T follicular helper cell (primary cell): Measurements from ENCODE around the gene ITPKB.
"Not testable (repeated sequence)": the region's sequence is repeated elsewhere in the genome, so short reads cannot be mapped to it uniquely, and the experiment has no call there.

Experiments used
- DNase-seq: peaks from one replicate; pipeline ENCODE4 v3.0.0-alpha.2; 2020; ENCODE audit warnings: low read depth

ITPKB gene

DNA sequence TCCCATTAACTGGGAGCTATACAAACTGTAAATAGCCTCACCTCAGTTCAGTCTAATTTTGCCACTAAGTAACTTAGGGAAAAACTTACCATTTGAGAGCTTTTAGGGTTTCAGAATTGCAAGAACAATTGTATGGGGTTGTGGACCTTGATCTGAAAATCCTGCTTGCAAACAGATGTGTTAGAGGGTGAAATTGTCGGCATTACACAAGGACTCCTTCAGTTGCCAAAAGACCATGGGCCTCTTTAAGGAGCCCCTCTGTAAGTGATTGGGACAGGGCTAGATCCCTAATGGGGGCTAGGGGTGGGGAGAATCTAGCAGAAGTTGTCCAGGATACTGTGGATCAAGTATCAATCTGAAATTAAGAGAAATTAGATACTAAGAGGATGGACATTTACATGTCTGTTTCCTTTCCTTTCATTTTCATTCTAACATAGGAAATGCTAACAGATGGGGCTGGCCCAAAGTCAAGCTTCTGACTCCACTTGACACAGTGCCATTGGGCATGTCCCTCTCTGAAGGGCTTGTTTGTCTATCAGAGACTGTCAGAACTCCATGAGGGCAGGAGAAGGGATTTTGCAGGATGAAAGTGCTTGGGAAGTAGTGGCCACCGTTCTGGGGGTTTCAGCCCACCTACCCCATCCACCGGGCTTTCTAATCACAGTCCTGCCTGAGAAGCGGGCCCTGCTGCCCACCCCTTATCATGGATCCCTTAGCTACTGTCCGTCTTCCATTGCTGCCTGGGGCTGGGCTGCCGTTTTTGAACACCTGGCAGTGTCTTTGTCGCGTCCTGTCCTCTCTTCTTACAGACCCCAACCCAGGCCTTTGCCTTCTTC is 135.8 kb downstream of the ITPKB start:
- no peak for DNase-seq

DNA sequence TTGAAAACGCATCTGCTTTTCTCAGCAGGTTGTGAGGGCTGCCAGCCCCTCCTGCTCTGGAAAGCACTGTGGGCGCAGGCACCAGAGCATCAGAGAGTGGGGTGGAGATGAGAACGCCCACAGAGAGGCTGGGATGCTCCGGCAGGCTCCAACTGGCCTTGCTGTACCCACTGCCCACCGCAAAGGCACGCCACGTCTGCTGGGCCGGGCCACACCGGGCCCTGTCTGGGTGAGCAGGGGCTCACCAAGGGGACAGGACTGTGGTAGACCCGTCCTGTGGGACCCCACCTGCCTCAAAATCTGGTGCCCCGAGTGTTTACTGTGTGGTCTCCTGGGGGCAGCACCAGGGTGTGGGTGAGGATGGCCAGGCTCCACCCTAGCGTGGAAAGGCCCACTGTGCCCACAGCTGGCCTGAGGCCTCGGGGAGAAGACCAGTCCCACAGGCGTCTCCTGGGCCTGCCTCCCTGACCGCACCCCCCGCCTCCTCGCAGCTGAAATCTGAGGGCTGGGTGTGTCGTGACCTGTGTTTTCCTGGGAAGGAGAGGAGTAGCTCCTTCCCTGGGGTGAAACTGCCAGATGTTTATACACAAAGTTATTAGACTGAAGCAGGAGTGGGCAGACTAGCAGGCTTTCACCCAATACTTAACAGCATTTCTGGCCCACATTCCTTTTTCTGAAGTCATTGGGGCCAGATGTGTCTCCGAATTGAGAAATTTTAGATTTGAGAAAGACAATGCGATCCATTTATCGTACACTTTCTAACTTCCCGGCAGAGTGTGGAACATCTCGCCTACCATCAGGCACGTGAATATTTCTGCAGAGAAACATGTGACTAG is 136.7 kb downstream of the ITPKB start:
- no peak for DNase-seq

DNA sequence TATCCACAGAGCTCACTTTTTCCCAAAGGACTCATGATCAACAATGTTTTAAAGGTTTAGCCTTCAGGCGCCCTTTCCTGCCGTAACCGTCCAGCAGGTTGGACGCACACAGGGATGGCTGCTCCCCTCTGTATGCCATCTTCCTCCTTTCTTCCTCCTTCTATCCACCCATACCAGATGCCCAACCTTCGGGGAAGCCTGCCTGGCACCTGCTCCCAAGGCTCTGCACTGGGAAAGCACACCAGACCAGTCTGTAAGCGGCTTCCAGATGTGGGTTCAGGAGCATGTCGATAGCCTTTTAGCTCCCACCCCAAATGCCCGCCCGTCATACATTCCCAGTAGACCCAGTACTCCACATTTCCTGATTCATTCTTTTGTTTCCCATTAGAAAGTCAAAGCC is 137.6 kb downstream of the ITPKB start:
- no peak for DNase-seq

DNA sequence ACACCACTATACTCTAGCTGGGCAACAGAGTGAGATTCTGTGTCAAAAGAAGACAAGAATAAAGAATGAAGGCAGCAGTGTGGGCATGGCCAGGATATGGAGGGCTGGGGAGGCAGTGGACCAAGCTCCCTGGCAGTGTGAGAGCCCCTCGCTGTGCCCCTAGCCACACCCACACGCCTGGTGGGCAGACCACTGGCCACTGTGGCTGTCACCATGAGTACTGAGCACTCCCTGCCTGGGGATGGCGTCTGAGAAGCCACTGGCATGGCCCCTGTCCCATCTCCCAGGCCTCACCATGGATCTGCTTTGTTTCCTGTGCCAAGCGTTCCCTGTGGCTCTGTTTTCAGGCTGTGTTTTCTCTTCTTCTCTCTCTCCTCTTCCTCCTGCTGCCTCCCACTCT is 138.8 kb downstream of the ITPKB start:
- no peak for DNase-seq

DNA sequence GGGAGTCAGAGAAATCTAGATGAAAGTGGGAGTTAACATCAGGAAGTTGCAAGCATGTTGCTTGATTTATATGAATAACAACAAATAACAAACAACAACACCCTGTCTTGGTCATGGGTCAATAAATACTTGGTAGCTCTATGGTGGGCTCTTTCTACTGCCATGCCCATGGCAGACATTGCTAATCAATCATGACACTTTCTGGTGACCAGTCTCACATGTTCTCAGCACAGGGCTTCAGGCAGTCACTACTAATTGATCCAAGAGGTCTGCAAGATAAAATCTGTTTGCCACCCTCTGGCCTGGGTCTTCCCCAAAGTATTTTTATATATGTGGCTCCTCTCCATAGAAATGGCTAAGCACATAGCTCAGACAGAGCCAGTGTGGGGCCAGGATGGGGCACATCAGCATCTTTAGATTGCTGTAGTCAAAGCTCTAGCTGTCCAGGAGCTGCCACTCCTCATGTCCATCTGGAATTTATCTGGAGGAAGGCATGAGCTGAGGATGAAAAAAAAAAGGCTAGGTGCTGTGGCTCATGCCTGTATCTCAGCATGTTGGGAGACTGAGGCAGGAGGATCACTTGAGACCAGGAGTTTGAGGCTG is 139.3 kb downstream of the ITPKB start:
- no peak for DNase-seq

DNA sequence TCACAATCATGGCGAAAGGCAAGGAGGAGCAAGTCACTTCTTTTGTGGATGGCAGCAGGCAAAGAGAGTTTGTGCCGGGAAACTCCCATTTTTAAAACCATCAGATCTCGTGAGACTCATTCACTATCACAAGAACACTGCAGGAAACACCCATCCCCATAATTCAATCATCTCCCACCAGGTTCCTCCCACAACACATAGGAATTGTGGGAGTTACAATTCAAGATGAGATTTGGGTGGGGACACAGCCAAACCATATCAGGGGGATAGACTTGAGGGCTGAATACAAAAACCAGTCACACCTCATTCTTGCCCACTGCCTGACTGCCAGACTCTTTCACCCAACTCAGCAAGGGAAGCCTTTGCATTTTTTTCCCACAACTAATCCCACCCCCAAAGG is 140.1 kb downstream of the ITPKB start:
- DNase-seq: not testable (repeated sequence)

DNA sequence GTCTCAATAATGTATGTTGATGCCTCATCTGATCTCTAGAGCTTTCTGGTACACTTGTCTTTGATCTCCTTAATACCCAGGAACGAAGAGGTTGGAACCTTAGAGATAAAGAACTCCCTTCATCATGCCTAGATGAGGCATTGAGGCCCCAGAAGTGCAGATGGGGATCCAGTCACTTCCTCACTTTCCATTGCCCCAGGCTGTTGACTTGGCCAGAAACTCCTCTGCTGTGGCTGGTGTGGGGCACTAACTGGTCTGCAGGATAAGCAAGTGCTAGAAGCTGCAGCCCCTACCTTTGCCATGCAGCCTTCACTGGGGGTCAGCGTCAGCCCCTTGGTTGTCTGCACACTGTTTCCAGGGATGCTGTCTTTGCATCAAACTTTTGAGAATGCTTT is 140.6 kb downstream of the ITPKB start:
- no peak for DNase-seq

DNA sequence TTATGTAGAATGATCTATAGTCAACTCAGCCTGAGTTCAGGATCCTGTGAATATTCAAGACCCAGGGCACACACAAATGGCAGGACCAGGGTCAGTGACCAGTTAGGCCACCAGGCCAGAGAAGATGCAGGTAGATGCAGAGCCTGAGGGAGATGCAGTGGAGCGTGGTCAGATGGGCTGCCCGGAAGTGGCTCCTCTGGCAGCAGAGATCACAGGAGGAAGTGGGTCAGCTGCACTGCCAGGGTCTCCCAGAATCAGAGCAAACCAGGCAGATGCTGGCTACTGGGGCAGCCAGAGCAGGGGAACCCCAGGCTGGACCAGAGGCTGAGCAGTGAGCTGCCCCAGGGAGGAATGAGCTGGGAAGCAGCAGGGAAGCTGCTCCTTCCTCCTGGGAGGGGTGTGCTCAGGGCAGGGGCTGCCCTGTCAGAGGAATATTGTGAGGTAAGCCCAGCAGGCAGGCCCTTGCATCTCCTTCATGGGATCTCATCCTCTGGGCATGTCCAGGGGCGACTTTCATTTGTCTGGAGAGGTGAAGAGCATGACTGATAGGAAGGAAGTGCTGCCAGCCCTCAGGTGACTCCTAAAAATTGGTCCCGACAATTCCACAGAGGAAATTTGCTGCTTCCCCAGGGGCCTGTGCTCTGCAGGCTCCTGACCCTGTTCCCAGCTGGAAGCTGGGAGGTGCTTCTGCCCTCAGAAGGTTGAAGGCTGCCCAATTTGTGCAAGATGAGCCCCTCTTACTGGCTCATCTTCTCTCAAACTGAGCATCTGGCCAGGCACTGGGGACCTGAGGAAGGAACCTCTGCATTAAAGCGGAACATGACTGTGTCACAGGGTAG is 141.2 kb downstream of the ITPKB start:
- DNase-seq: no peak

DNA sequence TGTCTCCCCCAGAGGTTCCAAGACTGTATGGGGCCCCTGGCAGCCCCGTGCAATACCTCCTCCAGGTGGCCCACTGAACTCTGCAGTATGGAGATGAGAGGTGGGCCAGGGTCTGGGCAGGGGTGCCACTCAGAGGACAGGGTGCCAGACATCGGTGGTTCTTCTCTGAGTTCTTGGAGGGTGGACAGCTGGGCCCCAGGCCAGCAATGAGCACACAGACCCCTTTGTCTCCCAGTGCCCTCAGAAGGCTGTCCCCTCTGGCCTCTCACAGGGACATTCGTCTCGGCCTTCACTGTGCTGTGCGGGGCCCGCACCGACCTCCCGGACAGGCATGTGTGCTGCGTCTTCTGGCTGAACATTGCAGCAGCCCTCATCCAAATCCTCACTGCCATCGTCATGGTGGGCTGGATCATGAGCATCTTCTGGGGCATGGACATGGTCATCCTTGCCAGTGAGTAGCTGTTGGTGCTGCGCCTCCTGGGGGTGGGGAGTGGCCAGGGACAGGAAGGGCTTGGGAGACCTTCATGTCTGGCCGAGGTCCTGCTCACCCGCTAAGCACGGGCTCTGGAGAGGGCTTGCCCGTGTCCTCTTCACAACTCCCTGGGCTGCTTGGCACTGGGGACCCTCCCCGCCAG is 142.4 kb downstream of the ITPKB start:
- DNase-seq: no peak

DNA sequence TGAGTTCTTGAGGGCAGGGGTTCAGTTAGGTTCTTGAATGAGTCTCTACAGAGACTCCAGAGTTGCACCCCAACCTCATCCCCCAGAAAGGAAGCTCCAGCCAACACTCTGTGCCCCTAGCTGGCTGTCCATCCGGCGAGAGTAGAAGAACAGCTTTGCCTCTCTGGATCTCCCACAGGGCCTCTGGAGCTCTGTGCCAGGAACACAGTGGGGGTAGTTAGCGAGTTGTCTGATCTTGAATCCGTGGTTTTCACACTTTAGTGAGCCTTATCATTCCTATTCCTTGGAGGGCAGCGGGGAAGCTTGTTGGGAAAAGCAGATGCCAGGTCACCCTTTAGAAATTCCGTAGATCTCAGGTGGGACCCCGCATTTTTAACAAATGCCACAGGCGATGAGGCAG is 145.5 kb downstream of the ITPKB start:
- no peak for DNase-seq

DNA sequence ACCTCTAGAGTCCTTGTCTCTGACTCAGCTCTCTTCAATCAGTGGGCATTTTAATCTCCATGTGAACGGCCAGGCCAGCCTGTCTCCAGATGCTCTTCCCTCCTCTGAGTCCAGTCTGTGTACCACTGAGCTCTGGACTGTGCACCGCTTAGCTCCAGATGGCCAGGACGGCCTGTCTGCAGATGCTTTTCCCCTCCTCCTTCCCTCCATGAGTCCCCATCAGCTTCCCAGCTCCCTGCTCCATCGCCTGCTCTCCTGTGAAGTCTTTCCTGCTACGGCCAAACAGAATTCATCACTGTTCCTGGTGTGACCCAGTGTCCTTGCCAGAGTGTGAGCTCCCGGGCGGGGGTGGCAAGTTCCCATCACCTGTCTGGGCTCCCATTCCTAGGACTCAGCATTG is 148.5 kb downstream of the ITPKB start:
- no peak for DNase-seq

DNA sequence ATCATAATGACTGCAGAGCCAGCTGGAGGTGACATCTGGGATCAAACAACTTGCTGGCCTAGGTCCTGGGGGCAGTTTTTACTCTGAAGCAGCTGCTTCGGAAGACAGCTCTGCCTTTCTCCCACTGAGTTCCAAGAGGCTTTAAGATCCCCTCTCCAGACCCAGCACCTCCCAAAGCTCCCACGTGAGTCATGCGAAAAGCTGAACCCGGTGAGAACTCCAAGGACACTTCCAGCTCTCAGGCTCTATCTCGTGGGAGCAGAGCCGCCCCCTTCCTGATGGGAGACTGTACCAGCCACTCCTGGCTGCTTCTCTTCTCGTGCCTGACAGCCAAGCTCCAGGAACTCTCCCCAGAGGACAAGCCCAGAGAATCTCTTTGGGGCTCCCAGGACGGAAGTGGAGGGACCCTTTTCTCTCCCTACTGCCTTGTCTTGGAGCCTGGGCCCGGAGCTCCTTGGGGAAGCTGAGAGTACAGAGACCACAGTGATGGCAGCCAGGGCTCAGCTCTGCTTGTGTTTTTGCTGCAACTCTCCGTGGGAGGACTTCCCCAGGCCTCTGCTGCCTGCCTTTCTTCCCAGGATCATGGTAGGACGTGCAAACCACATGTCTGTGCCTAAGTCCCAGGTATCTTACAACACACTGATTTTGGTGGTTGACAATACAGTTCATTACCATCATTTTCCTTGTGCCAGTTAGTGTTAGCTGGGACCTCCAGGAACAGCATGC is 149.9 kb downstream of the ITPKB start:
- no peak for DNase-seq

DNA sequence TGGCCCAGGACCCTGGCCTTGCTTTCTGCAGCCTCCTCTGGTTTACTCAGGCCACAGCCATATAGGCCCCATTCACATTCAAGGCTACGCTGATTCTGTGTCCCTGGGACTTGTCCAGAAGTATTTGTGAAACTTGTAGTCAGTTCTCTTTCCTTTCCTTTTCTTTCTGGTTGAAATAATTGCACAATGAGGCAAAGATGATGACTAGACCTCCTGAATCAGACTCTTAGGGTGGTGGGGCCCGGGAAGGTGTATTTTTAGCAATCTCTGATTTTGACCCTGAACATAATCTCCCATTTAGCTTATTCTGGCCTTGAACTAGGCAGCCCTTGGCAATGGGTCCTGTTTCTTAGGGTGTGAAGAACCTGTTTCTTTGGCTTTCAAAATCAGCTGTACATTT is 150.6 kb downstream of the ITPKB start:
- no peak for DNase-seq

DNA sequence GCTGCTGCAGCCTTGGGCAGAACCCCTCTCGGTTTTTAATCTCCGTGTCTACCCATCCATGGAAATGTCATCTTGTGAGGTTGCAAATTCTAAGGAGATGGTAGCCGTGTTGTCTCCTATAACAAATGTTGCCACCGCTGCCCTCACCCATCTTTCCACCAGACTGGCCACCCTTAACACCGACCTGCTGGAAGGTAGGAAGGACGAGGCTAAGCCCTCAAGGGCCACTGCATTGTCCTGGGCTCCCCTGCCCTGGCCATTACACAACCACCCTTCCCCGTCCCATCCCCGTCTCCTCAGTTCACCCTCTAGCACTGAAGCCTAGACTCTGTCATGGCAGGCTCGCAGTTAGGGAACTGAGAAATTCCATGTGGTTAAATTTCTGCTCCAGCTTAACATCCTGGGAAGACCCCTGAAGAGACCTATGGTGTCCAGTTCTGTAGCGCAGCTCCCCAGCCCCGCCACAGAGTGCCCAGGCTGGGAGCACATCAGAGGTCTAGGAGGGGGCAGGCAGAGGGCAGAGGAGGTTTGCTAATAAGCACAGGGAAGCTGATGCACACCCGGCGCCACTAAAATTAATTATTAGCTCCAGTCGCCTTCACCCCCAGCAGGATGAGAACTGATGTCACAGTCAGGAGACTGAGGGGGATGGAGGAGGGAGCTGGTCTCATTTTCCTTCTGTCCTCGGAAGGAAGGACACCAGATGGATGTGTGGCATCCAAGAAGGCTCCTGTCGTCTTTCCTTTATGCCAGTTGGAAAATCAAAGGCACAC is 152.2 kb downstream of the ITPKB start:
- DNase-seq: no peak

DNA sequence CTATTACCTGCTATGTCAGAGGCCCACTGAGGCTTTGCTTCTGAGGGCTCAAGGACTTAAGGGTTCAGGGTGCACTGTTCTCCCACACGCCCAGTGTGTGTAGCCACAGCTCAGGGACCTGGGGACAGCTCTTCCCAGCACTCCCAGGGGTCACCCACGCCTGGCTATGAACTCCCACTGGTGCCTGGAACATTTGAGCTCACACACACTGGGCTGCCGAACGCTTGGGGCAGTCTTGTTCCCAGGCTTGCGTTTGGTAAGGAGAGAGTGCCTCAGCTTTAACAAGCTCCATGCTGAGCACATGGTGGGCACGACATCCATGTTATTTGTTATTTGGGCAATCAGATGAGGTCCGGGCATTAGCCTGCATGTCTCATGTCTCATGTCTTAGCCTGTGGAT is 153.0 kb downstream of the ITPKB start:
- no peak for DNase-seq

DNA sequence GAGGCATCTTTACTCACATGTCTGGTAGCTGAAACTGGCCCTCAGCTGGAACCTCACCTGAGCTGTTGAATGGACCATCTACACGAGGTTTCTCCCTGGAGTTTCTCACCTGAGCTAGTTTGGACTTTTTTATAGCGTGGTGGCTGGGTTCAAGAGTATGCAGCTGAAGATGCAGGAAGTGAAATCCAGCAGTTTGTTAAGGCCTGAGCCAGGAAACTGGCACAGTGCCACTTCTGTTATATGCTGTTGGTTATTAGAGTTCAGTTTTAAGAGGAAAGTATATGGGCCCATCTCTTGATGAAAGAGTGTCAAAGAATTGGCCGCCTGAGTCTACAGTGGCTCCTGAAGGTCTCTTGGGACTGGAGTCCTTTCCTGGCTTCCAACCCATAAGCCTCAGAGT is 154.9 kb downstream of the ITPKB start:
- no peak for DNase-seq

DNA sequence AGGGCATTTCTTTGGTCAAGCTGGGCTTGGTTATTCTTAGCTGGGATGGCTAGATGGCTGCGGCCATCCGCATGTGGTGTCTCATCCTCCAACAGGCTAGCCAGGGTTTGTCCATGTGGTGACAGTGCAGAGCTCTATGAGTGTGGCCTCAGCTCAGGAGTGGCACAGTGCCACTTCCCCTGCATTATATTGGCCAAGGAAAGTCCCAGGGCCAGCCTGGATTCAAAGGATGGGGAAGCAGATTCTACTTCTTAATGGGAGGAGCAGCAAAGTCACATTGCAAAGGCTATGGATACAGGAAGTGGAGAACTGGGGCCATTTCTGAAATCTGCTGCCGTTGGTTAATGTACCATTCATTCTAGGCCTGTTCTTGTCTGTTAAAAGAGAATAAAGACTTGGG is 156.1 kb downstream of the ITPKB start:
- DNase-seq: no peak
